Mucosa of stomach (tissue), 1 donor: ENCODE data around the gene FMNL1.

Experiments used
- H3K27me3 ChIP-seq: one replicate; pipeline ENCODE4 v1.7.0; 2013; ENCODE audit warnings: mild to moderate bottlenecking, low read length; ENCODE audit not compliant: control insufficient read depth, insufficient read depth
- H3K36me3 ChIP-seq: one replicate; pipeline ENCODE4 v1.7.0; 2013; ENCODE audit warnings: low read length; ENCODE audit not compliant: control insufficient read depth, insufficient read depth
- H3K4me1 ChIP-seq: one replicate; pipeline ENCODE4 v1.7.0; 2013; ENCODE audit warnings: mild to moderate bottlenecking, low read length; ENCODE audit not compliant: control insufficient read depth, insufficient read depth
- H3K4me3 ChIP-seq: one replicate; pipeline ENCODE4 v1.7.0; 2013; ENCODE audit warnings: low read length
- H3K9ac ChIP-seq: one replicate; pipeline ENCODE4 v1.7.0; 2013; ENCODE audit warnings: mild to moderate bottlenecking, low read length, moderate library complexity
- H3K9me3 ChIP-seq: one replicate; pipeline ENCODE4 v1.7.0; 2013; ENCODE audit warnings: mild to moderate bottlenecking, low read length, moderate library complexity; ENCODE audit not compliant: control insufficient read depth
- donor health status: Pancreatic carcinoma.

FMNL1 gene

DNA sequence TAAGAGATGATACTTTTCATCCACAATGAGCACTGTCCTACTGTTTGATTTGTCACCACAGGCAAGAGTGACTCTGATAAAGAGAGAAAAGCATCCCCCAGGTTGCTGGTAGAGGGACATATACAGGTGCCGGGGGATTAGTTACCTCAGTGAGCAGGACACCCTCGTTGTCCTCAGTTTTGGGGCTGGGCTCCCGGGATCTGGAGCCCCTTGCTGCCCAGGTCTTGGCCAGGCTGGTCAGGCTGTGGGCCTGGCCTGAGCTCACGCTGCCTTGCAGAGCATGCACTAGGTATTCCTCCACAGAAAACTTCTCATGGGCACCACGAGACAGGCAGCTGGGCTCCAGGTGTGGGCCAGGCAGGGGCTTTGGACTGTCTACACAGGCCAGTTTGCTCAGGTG lies 64.6 kb downstream of the FMNL1 start:
- no peaks in the 10 kb centered on the region for H3K27me3 ChIP-seq
- H3K9ac ChIP-seq, result no peak overlapping the region
- no peaks in the 10 kb centered on the region for H3K9me3 ChIP-seq
- peaks cover 46% of the 10 kb centered on the region for H3K36me3 ChIP-seq
- no peak overlapping the region for H3K4me3 ChIP-seq
- H3K4me1 ChIP-seq, result peaks cover 43% of the 10 kb centered on the region

GRCh38 chr17:45287526-45288500 lies 66.1 kb downstream of the FMNL1 start:
- H3K27me3 ChIP-seq, result no peaks in the 10 kb centered on the region
- peaks cover 59% of the 10 kb centered on the region for H3K4me1 ChIP-seq
- H3K9me3 ChIP-seq, result no peaks in the 10 kb centered on the region
- no peak overlapping the region for H3K9ac ChIP-seq
- H3K4me3 ChIP-seq, result no peak overlapping the region
- H3K36me3 ChIP-seq, result peaks cover 46% of the 10 kb centered on the region

DNA sequence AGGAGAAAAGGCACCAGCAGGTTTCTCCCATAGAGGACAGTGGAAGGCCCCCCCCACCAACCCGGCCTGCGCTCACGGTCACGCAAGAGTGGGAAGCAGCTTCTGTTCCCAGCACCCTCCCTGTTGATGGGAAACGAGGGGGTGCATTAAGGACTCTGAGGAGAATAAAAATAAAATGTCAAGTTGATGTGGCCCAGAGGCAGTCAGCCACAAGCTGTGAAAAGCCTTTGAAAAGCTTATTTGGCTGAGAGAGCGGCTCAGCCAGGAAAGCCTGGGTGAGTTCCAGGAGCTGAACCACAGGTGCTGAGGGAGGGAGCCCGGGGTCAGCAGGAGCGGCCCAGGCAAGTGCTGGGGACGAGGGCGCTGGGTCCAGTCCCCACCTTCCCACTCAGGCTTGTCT lies 67.1 kb downstream of the FMNL1 start:
- H3K4me1 ChIP-seq, result peaks cover 62% of the 10 kb centered on the region
- no peak overlapping the region for H3K4me3 ChIP-seq
- no peaks in the 10 kb centered on the region for H3K27me3 ChIP-seq
- no peaks in the 10 kb centered on the region for H3K9me3 ChIP-seq
- peaks cover 45% of the 10 kb centered on the region for H3K36me3 ChIP-seq
- peak overlapping the region; percentile 31 for H3K9ac ChIP-seq

DNA sequence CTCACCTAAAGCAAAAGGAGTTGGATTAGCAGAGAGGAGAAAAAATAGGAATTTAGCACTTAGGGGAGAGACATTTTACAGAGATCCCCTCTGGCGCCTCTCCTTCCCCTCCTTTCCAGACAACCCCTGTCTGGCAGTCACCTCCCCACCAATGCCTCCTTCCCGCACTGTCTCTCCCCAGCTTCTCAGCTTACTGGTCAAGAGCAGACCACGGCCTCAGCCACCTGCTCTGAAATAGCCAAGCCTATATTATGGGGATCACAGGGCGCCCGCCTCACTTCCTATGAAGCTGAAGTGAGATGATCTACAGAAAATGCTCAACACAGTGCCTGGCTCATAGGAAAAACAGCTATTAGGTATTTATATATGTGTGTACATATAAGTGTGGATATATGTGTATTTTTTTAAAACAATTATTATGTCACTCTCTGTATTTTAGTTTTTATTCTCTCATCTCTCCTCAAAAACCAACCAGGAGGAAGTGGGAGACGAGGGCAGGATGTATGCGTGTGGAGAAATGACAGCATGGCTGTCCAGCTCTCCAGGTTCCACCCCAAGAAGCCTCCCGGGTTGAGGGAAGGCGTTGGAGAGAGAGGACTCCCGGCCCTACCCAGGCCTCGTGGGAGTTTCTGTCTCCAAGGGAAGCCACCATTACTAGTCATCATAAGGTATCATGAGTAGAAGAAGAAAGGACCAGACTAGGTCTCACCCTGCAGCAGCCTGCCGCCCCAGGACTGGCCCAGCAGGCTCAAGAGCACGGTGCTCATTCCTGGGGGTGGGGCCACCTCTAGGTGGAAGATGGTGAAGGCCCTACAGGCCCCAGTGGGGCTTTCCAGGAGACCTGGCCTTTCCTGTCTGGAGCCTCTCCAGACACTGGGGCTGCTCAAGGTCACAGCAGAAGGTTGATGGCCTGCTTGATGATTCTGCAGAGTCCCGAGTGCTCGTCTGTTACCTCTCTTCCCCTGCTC lies 67.9 kb downstream of the FMNL1 start:
- H3K4me1 ChIP-seq, result peaks cover 70% of the 10 kb centered on the region
- peaks cover 37% of the 10 kb centered on the region for H3K36me3 ChIP-seq
- peak overlapping the region; percentile 31 for H3K9ac ChIP-seq
- no peaks in the 10 kb centered on the region for H3K27me3 ChIP-seq
- H3K9me3 ChIP-seq, result no peaks in the 10 kb centered on the region
- H3K4me3 ChIP-seq, result no peak overlapping the region

DNA sequence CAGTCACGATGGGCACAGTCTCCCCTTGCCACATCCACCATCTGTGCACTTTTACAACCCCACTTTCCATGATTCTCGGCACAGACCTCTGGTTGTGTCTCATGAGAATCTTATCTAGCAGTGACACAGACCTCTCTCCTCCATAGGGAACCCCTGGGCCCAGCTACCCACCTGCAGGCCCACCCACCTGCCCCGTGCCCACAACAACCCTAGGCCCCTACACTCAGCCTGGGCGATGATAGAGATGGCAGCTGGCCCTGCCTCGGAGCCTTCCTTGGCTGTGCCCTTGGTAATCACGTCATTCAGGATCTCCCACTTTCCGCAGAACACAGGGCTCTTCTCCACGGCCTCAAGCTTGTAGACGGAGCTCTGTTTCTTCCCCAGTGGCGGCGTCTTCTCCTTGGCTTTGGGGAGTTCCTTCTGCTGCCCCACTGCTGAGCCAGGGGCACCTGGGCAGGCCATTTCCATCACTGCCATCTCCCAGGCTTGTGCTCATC lies 68.6 kb downstream of the FMNL1 start:
- Histone ChIP-seq H3K9ac (no peak overlapping the region), H3K9me3 (no peaks in the 10 kb centered on the region), H3K4me1 (peaks cover 77% of the 10 kb centered on the region), H3K36me3 (peaks cover 32% of the 10 kb centered on the region), H3K27me3 (no peaks in the 10 kb centered on the region), H3K4me3 (no peak overlapping the region)

GRCh38 chr17:45291171-45291805 lies 69.6 kb downstream of the FMNL1 start:
- H3K36me3 ChIP-seq, result peaks cover 28% of the 10 kb centered on the region
- H3K4me1 ChIP-seq, result peaks cover 87% of the 10 kb centered on the region
- H3K27me3 ChIP-seq, result no peaks in the 10 kb centered on the region
- H3K4me3 ChIP-seq, result no peak overlapping the region
- no peaks in the 10 kb centered on the region for H3K9me3 ChIP-seq
- H3K9ac ChIP-seq, result no peak overlapping the region

- peak overlapping the region; percentile 31 for H3K9ac ChIP-seq
- H3K4me1 ChIP-seq, result peaks cover 97% of the 10 kb centered on the region
- no peaks in the 10 kb centered on the region for H3K27me3 ChIP-seq
- peaks cover 12% of the 10 kb centered on the region for H3K36me3 ChIP-seq
- no peaks in the 10 kb centered on the region for H3K9me3 ChIP-seq
- no peak overlapping the region for H3K4me3 ChIP-seq
Measured at GRCh38 chr17:45292696-45293412, 71.2 kb downstream of the FMNL1 start.

DNA sequence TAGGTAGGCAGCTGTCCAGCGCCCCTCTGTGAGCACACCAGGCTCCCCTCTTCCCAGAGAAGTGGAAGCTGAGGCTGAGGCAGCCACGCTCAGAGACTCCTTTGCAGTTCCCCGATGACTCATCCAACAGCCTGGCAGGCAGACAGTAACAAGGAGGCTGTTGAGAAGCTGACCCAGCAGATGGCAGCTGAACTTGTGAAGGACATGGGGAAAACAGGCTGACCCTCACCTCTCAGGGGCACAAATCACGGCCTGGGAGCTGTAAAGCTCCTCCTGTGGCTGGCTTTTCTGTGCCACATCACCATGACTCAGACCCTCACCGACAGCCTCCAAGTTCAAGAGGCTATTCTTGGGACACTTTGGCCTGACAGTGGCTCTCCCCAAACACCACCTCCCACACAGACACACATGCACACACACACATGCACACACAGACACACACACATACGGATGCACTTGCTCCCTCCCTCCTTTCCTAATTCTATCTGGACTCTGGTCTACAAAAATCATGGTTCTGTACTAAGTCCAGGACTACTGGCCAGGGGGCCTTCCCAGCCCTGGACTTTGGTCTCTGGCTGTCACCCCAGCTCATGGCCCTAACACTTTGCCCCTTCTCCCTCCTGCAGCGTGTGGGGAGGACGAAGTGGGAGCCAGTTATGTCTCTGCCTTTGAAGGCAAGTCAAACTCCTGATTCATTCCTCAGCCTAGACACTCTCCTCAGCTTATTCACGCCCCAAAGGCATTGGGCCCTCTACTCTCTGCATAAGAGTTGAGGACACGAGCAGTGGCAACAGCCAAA lies 71.9 kb downstream of the FMNL1 start:
- H3K9me3 ChIP-seq, result no peaks in the 10 kb centered on the region
- peaks cover 11% of the 10 kb centered on the region for H3K36me3 ChIP-seq
- H3K4me1 ChIP-seq, result peaks cover 94% of the 10 kb centered on the region
- peak overlapping the region; percentile 31 for H3K9ac ChIP-seq
- no peak overlapping the region for H3K4me3 ChIP-seq
- no peaks in the 10 kb centered on the region for H3K27me3 ChIP-seq

GRCh38 chr17:45294506-45294905 lies 72.8 kb downstream of the FMNL1 start:
- Histone ChIP-seq H3K4me1 (peaks cover 93% of the 10 kb centered on the region), H3K36me3 (peaks cover 10% of the 10 kb centered on the region), H3K9ac (no peak overlapping the region), H3K27me3 (no peaks in the 10 kb centered on the region), H3K4me3 (no peak overlapping the region), H3K9me3 (no peaks in the 10 kb centered on the region)

DNA sequence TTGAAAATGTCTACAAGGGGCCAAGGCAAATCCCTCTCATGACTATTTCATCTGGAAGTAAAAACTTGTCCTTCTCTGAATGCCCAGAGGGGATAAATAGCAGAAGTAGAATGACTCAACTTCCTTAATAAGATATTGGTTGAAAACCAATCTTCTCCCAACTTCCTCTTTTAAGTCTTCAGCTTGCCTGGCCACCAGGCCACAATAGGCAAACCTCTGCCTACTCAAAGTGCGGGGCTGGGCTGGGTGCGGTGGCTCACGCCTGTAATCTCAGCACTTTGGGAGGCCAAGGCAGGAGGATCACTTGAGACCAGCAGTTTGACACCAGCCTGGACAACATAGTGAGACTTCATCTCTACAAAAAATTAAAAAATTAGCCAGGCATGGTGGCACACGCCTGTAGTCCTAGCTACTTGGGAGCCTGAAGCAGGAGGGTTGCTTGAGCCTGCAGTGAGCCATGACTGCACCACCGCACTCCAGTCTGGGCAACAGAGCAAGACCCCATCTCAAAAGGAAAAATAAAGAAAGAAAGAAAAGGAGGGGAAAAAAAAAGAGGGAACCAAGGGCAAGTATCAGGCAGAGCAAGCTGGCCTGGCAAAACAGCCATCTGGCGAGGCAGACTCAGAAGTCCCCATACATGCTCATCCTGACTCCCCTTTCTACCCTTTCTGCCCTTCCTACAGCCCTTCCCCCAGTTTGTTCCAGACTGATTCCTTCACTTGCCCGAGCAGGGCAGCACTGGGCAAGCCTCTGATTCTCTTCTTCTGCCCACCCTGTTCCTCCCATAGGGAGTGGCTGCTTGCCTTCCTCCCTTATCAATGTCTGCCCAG lies 74.5 kb downstream of the FMNL1 start:
- Histone ChIP-seq H3K9ac (peak overlapping the region; percentile 20), H3K27me3 (no peaks in the 10 kb centered on the region), H3K4me3 (no peak overlapping the region), H3K9me3 (no peaks in the 10 kb centered on the region), H3K4me1 (peaks cover 76% of the 10 kb centered on the region), H3K36me3 (no peaks in the 10 kb centered on the region)
